NCI-H2107 treated with DMSO at 0.1 percent for 48 hours (cell line): ENCODE measurements around the gene GALNT16.
"Not testable (repeated sequence)": the region's sequence is repeated elsewhere in the genome, so short reads cannot be mapped to it uniquely, and the experiment has no call there.

Experiments used
- DNase-seq: peaks from one replicate; lab custom pipeline; 2025; ENCODE audit not compliant: unreplicated experiment; lab: John Stamatoyannopoulos, UW

GALNT16 gene

GRCh38 chr14:69259168-69259526, 811 bp upstream of the GALNT16 start:
- DNase-seq, result no peak

- DNase-seq, result no peak
Observed at GRCh38 chr14:69260190-69260860, 367 bp downstream of the GALNT16 start.

GRCh38 chr14:69260861-69261564, 1.1 kb downstream of the GALNT16 start:
- no peak for DNase-seq

- DNase-seq, result no peak
Observed at GRCh38 chr14:69261761-69262331, 1.9 kb downstream of the GALNT16 start.

GRCh38 chr14:69262516-69262915, 2.6 kb downstream of the GALNT16 start:
- peak; percentile 68 for DNase-seq

GRCh38 chr14:69263364-69263763, 3.4 kb downstream of the GALNT16 start:
- peak; percentile 94 for DNase-seq

GRCh38 chr14:69263771-69264170, 3.8 kb downstream of the GALNT16 start:
- no peak for DNase-seq

- DNase-seq, result no peak
Observed at GRCh38 chr14:69266572-69267345, 6.8 kb downstream of the GALNT16 start.

- no peak for DNase-seq
Observed at GRCh38 chr14:69267492-69267891, 7.5 kb downstream of the GALNT16 start.

GRCh38 chr14:69268223-69268622, 8.3 kb downstream of the GALNT16 start:
- no peak for DNase-seq

- no peak for DNase-seq
Observed at GRCh38 chr14:69268763-69269162, 8.8 kb downstream of the GALNT16 start.

GRCh38 chr14:69269381-69269780, 9.4 kb downstream of the GALNT16 start:
- DNase-seq, result no peak

GRCh38 chr14:69270097-69270496, 10.1 kb downstream of the GALNT16 start:
- no peak for DNase-seq

GRCh38 chr14:69270795-69271708, 11.1 kb downstream of the GALNT16 start:
- no peak for DNase-seq

- no peak for DNase-seq
Observed at GRCh38 chr14:69274321-69274720, 14.4 kb downstream of the GALNT16 start.

GRCh38 chr14:69275331-69275730, 15.4 kb downstream of the GALNT16 start:
- no peak for DNase-seq

- DNase-seq, result not testable (repeated sequence)
Observed at GRCh38 chr14:69277356-69277755, 17.4 kb downstream of the GALNT16 start.

- no peak for DNase-seq
Observed at GRCh38 chr14:69280746-69281291, 20.9 kb downstream of the GALNT16 start.

GRCh38 chr14:69281450-69282169, 21.7 kb downstream of the GALNT16 start:
- peak; percentile 96 for DNase-seq

GRCh38 chr14:69282448-69282847, 22.5 kb downstream of the GALNT16 start:
- no peak for DNase-seq
